Measurements from ENCODE around the gene CRYM.

GRCh38 chr16:21236831-21237230 is 41.3 kb downstream of the CRYM start:
- TF ChIP-seq CTCF (conservative IDR thresholded peaks at IDR 0.05) (no peak), EZH2 (IDR thresholded peaks at IDR 0.05; ENCODE audit: low read depth) (no peak)

Measured in PC-9 (cell line).